B cell (primary cell): ENCODE data around the gene SCAMP1. TPM values are rescaled to one million over a fixed set of nuclear protein-coding genes. Genes with fewer than 3 reads are reported as not detected.

Experiments used
- ATAC-seq: fragments of 200-7000 bp; cut with Tn5 transposase; one replicate; pipeline ENCODE4 v1.10.0; 2021; ENCODE audit warnings: low read depth, mild to moderate bottlenecking, moderate number of reproducible peaks, moderate library complexity
- CTCF ChIA-PET: fragments of 350-600 bp; sonication (Branson Sonifier 250); formaldehyde crosslinking; loops from one replicate; lab custom pipeline; 2021; ENCODE audit warnings: antibody characterized with exemption, inconsistent platforms; lab: Charles Lee
- POLR2A ChIA-PET: fragments of 350-600 bp; sonication (Branson Sonifier 250); formaldehyde crosslinking; loops from one replicate; lab custom pipeline; 2021; ENCODE audit warnings: antibody characterized with exemption; lab: Charles Lee
- DNase-seq: peaks from one replicate; pipeline ENCODE4 v3.0.0; 2013
- H2AFZ ChIP-seq: 2 replicates; pipeline ENCODE4 v1.6.1; 2012; ENCODE audit warnings: mild to moderate bottlenecking, low read depth, low read length; ENCODE audit not compliant: insufficient read depth, poor library complexity, severe bottlenecking
- H3K27ac ChIP-seq, 2 donors: 1 replicate in 1 of 2; 2 replicates in 1 of 2; pipeline ENCODE4 v1.5.1; 2012 to 2013; ENCODE audit warnings: low read length in 2 of 2, mild to moderate bottlenecking in 2 of 2, moderate library complexity in 1 of 2
- H3K27me3 ChIP-seq, 4 experiments: fragments of 200-600 bp in 1 of 4; sonication (generic) in 1 of 4; replicated peaks in 1 of 4; 1 replicate in 2 of 4; 2 replicates in 2 of 4; pipeline versions ENCODE4 v1.6.1 to v1.7.0; 2013 to 2016; ENCODE audit warnings: low read length in 3 of 4, mild to moderate bottlenecking in 2 of 4, mixed read lengths in 1 of 4, moderate library complexity in 1 of 4; ENCODE audit not compliant: insufficient read depth in 4 of 4, control insufficient read depth in 3 of 4; ENCODE audit errors: control extremely low read depth in 1 of 4
- H3K36me3 ChIP-seq, 2 experiments: replicated peaks in 1 of 2; 1 replicate in 1 of 2; 2 replicates in 1 of 2; pipeline versions ENCODE4 v1.6.1 to v1.7.1; 2013; ENCODE audit warnings: low read length in 1 of 2; ENCODE audit not compliant: insufficient read depth in 2 of 2, control insufficient read depth in 1 of 2; ENCODE audit errors: control extremely low read depth in 1 of 2, extremely low read depth in 1 of 2
- H3K4me1 ChIP-seq, 2 donors: fragments of 200-600 bp in 1 of 2; sonication (generic) in 1 of 2; 1 replicate in 1 of 2; 2 replicates in 1 of 2; pipeline versions ENCODE4 v1.5.1 to v1.6.1; 2013 to 2017; ENCODE audit warnings: low read length in 2 of 2; ENCODE audit not compliant: control insufficient read depth in 2 of 2, insufficient read depth in 2 of 2
- H3K4me2 ChIP-seq: replicated peaks from 2 replicates; pipeline ENCODE3; 2012; ENCODE audit warnings: mild to moderate bottlenecking, low read depth, low read length; ENCODE audit not compliant: poor library complexity, severe bottlenecking
- H3K4me3 ChIP-seq, 5 experiments: fragments of 200-600 bp in 1 of 5; sonication (generic) in 1 of 5; 1 replicate in 3 of 5; 2 replicates in 2 of 5; pipeline versions ENCODE4 v1.5.1 to v1.7.0; 2011 to 2016; ENCODE audit warnings: low read length in 4 of 5, mild to moderate bottlenecking in 4 of 5, low read depth in 2 of 5, control low read depth in 1 of 5, moderate library complexity in 1 of 5; ENCODE audit not compliant: insufficient read depth in 1 of 5; ENCODE audit errors: control extremely low read depth in 1 of 5, extremely low read depth in 1 of 5
- H3K79me2 ChIP-seq: fragments of 200-600 bp; sonication (generic); one replicate; pipeline ENCODE4 v1.6.0; 2016; ENCODE audit warnings: low read length; ENCODE audit not compliant: control insufficient read depth, insufficient read depth
- H3K9ac ChIP-seq: fragments of 200-600 bp; sonication (generic); 2 replicates; pipeline ENCODE4 v1.6.1; 2017; ENCODE audit warnings: mild to moderate bottlenecking, low read length, moderate library complexity
- H3K9me3 ChIP-seq, 3 donors: one replicate each; pipeline versions ENCODE4 v1.6.1 to v1.7.1; 2013; ENCODE audit warnings: low read length in 2 of 3; ENCODE audit not compliant: control insufficient read depth in 2 of 3, insufficient read depth in 1 of 3; ENCODE audit errors: control extremely low read depth in 1 of 3
- H4K20me1 ChIP-seq: 2 replicates; pipeline ENCODE4 v1.6.0; 2012; ENCODE audit warnings: mild to moderate bottlenecking, low read length; ENCODE audit not compliant: insufficient read depth, control insufficient read depth, poor library complexity, severe bottlenecking
- H3K27ac Mint-ChIP-seq: one replicate; pipeline ENCODE4 v1.8.0; 2021; ENCODE audit warnings: mixed read lengths
- H3K27me3 Mint-ChIP-seq: one replicate; pipeline ENCODE4 v1.8.0; 2021; ENCODE audit warnings: mixed read lengths
- H3K4me1 Mint-ChIP-seq: one replicate; pipeline ENCODE4 v1.8.0; 2021; ENCODE audit warnings: mixed read lengths
- H3K4me3 Mint-ChIP-seq: one replicate; pipeline ENCODE4 v1.8.0; 2021; ENCODE audit warnings: mixed read lengths
- H3K9me3 Mint-ChIP-seq: one replicate; pipeline ENCODE4 v1.8.0; 2022; ENCODE audit warnings: mixed read lengths; ENCODE audit not compliant: insufficient read depth
- CTCF ChIP-seq: fragments of 200-600 bp; IDR thresholded peaks from one replicate; pipeline ENCODE4 v1.8.0; 2022; ENCODE audit warnings: antibody characterized with exemption, mild to moderate bottlenecking
- EZH2 ChIP-seq: IDR thresholded peaks from 2 replicates; pipeline ENCODE4 v1.6.1; 2012; ENCODE audit warnings: borderline replicate concordance, low read depth, mild to moderate bottlenecking, moderate library complexity, low read length; ENCODE audit not compliant: insufficient read depth, poor library complexity, severe bottlenecking
- WGBS: methylation state at CpG from one replicate; pipeline ENCODE4 v1.1.5; 2013; ENCODE audit warnings: missing lambda C conversion rate; ENCODE audit not compliant: insufficient coverage; 5-methylcytosine and 5-hydroxymethylcytosine counted together
- intact Hi-C: fragments of 100-400 bp; cut with micrococcal nuclease; formaldehyde crosslinking; loops from one replicate; pipeline ENCODE4 v1.10.0; 2022
- polyA plus RNA-seq: library from polyadenylated mRNA; depleted of rRNA; stranded (reverse); fragments of >200 nt; gene quantifications from 2 replicates; pipeline ENCODE4 v1.2.3, GENCODE V29; 2012
- total RNA-seq, 2 donors: library from RNA; stranded (reverse); fragments of 120-200 nt in 1 of 2; gene quantifications; 1 replicate in 1 of 2; 2 replicates in 1 of 2; pipeline versions ENCODE4 v1.2.3 to v1.2.4, GENCODE V29; 2013 to 2022

Gene SCAMP1
- total and polyA plus RNA-seq, 2 donors (not counting 1 experiment from before 2014, with no cell fraction given), result 3.8 to 25.4 TPM

- Mint-ChIP-seq H3K4me3 (no peak overlapping the region), H3K27me3 (no peaks in the 10 kb centered on the region), H3K9me3 (no peaks in the 10 kb centered on the region), H3K4me1 (peaks cover 34% of the 10 kb centered on the region), H3K27ac (no peak overlapping the region)
- no peak overlapping the region for H3K4me3 ChIP-seq
- no peak overlapping the region for H3K27ac ChIP-seq
- H3K27me3 ChIP-seq, result peaks cover 0 to 13% (median 5%) of the 10 kb centered on the region in 4 experiments
- H3K4me2 ChIP-seq, result no peak overlapping the region
- no peaks in the 10 kb centered on the region for H4K20me1 ChIP-seq
- ChIA-PET CTCF (interaction anchor here (1.0 to 1.4 kb wide), 2 partner anchors 39 to 458 kb away, joined by 3 to 5 read pairs; no protein-coding TSS in a partner anchor), POLR2A (no interaction called here)
- no peak for TF ChIP-seq CTCF
- TF ChIP-seq EZH2, result no peak
- H3K4me1 ChIP-seq, result peaks cover 25% of the 10 kb centered on the region in 2 donors
- intact Hi-C loops, result loop anchor here (2.0 to 5.0 kb wide), 2 partner anchors 25 to 36 kb away; no protein-coding TSS in a partner anchor
- no peak overlapping the region for H2AFZ ChIP-seq
- WGBS, result 27% methylated on average over 1 of the region's 3 CpGs
- H3K9ac ChIP-seq, result no peak overlapping the region
- no peaks in the 10 kb centered on the region for H3K36me3 ChIP-seq
- H3K79me2 ChIP-seq, result peaks cover 4% of the 10 kb centered on the region
- no peak for ATAC-seq
- DNase-seq, result no peak
- peaks cover 0 to 3% (median 0%) of the 10 kb centered on the region in 3 donors for H3K9me3 ChIP-seq
These were observed 147.9 kb downstream of the SCAMP1 start for GRCh38 chr5:78508186-78508765.
